Adrenal gland (tissue), 5 donors: ENCODE results near the gene CAPSL.

Experiments
- CTCF ChIP-seq, 6 experiments: fragments of 450-650 bp in 4 of 6; fragments of 200-600 bp in 2 of 6; sonication (generic) in 1 of 6; IDR thresholded peaks; 1 replicate in 5 of 6; 2 replicates in 1 of 6; pipeline versions ENCODE4 v1.5.1 to v1.8.0; 2016 to 2021; ENCODE audit warnings: antibody characterized with exemption in 6 of 6, mild to moderate bottlenecking in 2 of 6, moderate library complexity in 1 of 6
- POLR2A ChIP-seq, 2 donors: fragments of 450-650 bp; IDR thresholded peaks; one replicate each; pipeline ENCODE4 v1.6.1; 2017; ENCODE audit warnings: antibody characterized with exemption in 2 of 2, mild to moderate bottlenecking in 2 of 2, moderate library complexity in 1 of 2
- donor health status: DM: no; HTN: no; CAD: no.

- TF ChIP-seq CTCF (IDR thresholded peaks at IDR 0.05): no peak
- no peak for TF ChIP-seq POLR2A (IDR thresholded peaks at IDR 0.05)
Observed at GRCh38 chr5:35938568-35939227, at the start of gene CAPSL.
